ENCODE measurements around the gene SULT1E1. TPM values are rescaled to one million over a fixed set of nuclear protein-coding genes. Genes with fewer than 3 reads are reported as not detected.

SULT1E1 gene
- total and polyA plus RNA-seq, 2 of the 8 experiments (the other 6 are each of a cell fraction or from before 2014, with no cell fraction given) = not detected

- Histone ChIP-seq H3K36me3 (ENCODE audit: control insufficient read depth in 2 of 4, insufficient read depth in 4 of 4, low read length in 3 of 4) (no peaks in the 10 kb centered on the region), H3K4ac (replicated peaks; ENCODE audit: insufficient read length, low read depth, low read length) (no peak overlapping the region), H3K4me3 (ENCODE audit: extremely low read depth in 1 of 4, insufficient read depth in 2 of 4, low read depth in 3 of 4, low read length in 4 of 4) (no peak overlapping the region), H2BK12ac (ENCODE audit: low read depth, low read length) (no peak overlapping the region), H2BK120ac (replicated peaks; ENCODE audit: low read depth, low read length) (no peak overlapping the region), H2AFZ (ENCODE audit: low read length) (no peak overlapping the region), H3K79me1 (ENCODE audit: low read depth, low read length) (no peaks in the 10 kb centered on the region), H3K4me2 (ENCODE audit: insufficient read depth in 1 of 2, low read depth in 2 of 2, low read length in 2 of 2) (no peak overlapping the region), H3K27me3 (replicated peaks in 1 of 4; ENCODE audit: control insufficient read depth in 3 of 4, extremely low read depth in 1 of 4, insufficient read depth in 3 of 4, low read length in 3 of 4) (no peaks in the 10 kb centered on the region), H4K20me1 (replicated peaks in 1 of 2; ENCODE audit: control insufficient read depth in 1 of 2, insufficient read depth in 2 of 2, low read length in 2 of 2) (no peaks in the 10 kb centered on the region), H4K5ac (ENCODE audit: insufficient read length, low read depth, low read length) (no peak overlapping the region), H4K8ac (ENCODE audit: extremely low read depth, insufficient read depth, low read length) (no peak overlapping the region), H2AK5ac (ENCODE audit: low read depth, low read length) (no peak overlapping the region), H3K4me1 (replicated peaks in 1 of 4; ENCODE audit: control insufficient read depth in 3 of 4, insufficient read depth in 4 of 4, low read length in 3 of 4) (no peaks in the 10 kb centered on the region), H3K27ac (ENCODE audit: low read depth, low read length) (no peak overlapping the region), H3K9me3 (ENCODE audit: insufficient read depth in 2 of 2, low read depth in 1 of 2, low read length in 1 of 2) (no peaks in the 10 kb centered on the region), H3K23ac (ENCODE audit: insufficient read length) (no peak overlapping the region), H3K18ac (ENCODE audit: extremely low read depth, low read length) (no peak overlapping the region), H2BK20ac (ENCODE audit: low read length) (no peak overlapping the region), H3K14ac (ENCODE audit: insufficient read length) (no peak overlapping the region), H3K79me2 (ENCODE audit: control insufficient read depth in 1 of 2, insufficient read depth in 2 of 2, low read length in 2 of 2) (no peaks in the 10 kb centered on the region), H2BK5ac (ENCODE audit: low read depth, low read length) (no peak overlapping the region), H4K91ac (replicated peaks; ENCODE audit: insufficient read length, low read length) (no peak overlapping the region), H3K23me2 (ENCODE audit: low read depth, low read length) (no peaks in the 10 kb centered on the region), H3K9ac (replicated peaks in 1 of 4; ENCODE audit: extremely low read depth in 1 of 4, low read depth in 3 of 4, low read length in 3 of 4) (no peak overlapping the region), H2BK15ac (ENCODE audit: low read length) (no peak overlapping the region), H3K56ac (replicated peaks; ENCODE audit: insufficient read length, low read depth, low read length) (no peak overlapping the region)
- DNase-seq (ENCODE audit: low read depth in 1 of 2, low spot score in 2 of 2) (no peak), FAIRE-seq (no peak)
- ChIA-PET CTCF (ENCODE audit: partially characterized antibody) (no interaction called here), POLR2A (ENCODE audit: partially characterized antibody) (no interaction called here)
- 98% methylated on average over 3 of the region's 3 CpGs; no CpG with 5 or more reads in 1 of the 2 experiments for WGBS, 2 experiments (ENCODE audit: extremely low coverage in 1 of 2, insufficient coverage in 1 of 2, insufficient read length in 1 of 2, insufficient replicate concordance in 2 of 2, low coverage in 1 of 2, low lambda C conversion rate in 2 of 2, missing lambda C conversion rate in 1 of 2)
- no peak for TF ChIP-seq EGR1 (IDR thresholded peaks at IDR 0.05; ENCODE audit: borderline replicate concordance, low read depth, low read length)
- TF ChIP-seq POU5F1 (IDR thresholded peaks at IDR 0.05; ENCODE audit: low read depth, low read length) = no peak
- no peak for TF ChIP-seq CEBPB (IDR thresholded peaks at IDR 0.05; ENCODE audit: low read depth, low read length)
- TF ChIP-seq RFX5 (IDR thresholded peaks at IDR 0.05; ENCODE audit: borderline replicate concordance, low read depth, low read length) = no peak
- no peak for TF ChIP-seq KDM4A (IDR thresholded peaks at IDR 0.05; ENCODE audit: low read depth, low read length, severe bottlenecking)
- no peak for TF ChIP-seq SIN3A (conservative IDR thresholded peaks at IDR 0.05 in 1 of 2, IDR thresholded peaks at IDR 0.05 in 1 of 2; ENCODE audit: low read depth in 1 of 2, low read length in 2 of 2)
These were observed 60.6 kb downstream of the SULT1E1 start for GRCh38 chr4:69799337-69799736.
